Measurements from ENCODE around the gene PTPN11.

DNA sequence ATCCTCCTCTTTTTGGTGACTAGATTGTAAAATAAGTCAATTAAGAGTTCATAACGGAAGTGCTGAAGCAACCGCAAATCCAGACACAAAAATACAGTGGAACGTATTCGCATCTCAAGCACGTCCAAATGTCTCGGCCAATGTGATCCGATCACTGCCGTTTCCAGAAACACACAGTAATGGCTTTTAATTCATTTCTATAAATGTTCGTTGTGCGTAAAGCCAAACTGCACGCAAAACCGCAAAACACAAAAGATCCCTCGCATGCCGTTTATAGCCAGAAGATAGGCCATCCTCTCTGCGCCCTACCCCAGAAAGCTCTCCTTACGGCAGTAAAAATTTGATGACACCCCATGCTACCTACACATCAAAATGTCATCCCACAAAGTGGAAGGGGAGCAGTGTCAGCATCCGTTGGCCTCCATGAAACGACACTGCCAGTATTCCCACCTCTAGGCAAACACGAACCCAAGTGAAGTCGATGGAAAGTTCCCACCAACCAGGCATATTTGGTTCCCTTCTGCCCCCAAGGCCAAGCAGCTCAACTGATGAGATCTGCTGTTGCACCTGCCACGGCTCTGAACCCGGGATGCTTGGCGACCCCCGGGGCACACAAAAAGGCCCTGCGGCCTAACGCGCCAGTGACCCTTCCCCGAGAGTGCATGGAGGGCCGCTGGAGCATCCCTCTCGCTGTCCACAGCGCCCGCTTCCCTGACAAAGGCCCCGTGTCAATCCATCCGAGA, 37.9 kb upstream of the PTPN11 start:
- TF ChIP-seq EZH2 (optimal IDR thresholded peaks at IDR 0.05; ENCODE audit: low read depth, low read length) (no peak), EZH2phosphoT487 (IDR thresholded peaks at IDR 0.05; ENCODE audit: low read length) (no peak)
- TF ChIP-seq, protein P1, sequence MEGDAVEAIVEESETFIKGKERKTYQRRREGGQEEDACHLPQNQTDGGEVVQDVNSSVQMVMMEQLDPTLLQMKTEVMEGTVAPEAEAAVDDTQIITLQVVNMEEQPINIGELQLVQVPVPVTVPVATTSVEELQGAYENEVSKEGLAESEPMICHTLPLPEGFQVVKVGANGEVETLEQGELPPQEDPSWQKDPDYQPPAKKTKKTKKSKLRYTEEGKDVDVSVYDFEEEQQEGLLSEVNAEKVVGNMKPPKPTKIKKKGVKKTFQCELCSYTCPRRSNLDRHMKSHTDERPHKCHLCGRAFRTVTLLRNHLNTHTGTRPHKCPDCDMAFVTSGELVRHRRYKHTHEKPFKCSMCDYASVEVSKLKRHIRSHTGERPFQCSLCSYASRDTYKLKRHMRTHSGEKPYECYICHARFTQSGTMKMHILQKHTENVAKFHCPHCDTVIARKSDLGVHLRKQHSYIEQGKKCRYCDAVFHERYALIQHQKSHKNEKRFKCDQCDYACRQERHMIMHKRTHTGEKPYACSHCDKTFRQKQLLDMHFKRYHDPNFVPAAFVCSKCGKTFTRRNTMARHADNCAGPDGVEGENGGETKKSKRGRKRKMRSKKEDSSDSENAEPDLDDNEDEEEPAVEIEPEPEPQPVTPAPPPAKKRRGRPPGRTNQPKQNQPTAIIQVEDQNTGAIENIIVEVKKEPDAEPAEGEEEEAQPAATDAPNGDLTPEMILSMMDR (IDR thresholded peaks at IDR 0.05; ENCODE audit: low read length) = no peak

Measured in MM.1S (cell line).